Measurements from ENCODE around the gene BICC1. TPM values are rescaled to one million over a fixed set of nuclear protein-coding genes. Genes with fewer than 3 reads are reported as not detected.
A peak's percentile ranks its signal among the peaks of the same experiment; 100 is the strongest.

BICC1 gene
- polyA plus RNA-seq, 1 donor (not counting 4 experiments of a cell fraction or from before 2014, with no cell fraction given) = 4.2 TPM

DNA sequence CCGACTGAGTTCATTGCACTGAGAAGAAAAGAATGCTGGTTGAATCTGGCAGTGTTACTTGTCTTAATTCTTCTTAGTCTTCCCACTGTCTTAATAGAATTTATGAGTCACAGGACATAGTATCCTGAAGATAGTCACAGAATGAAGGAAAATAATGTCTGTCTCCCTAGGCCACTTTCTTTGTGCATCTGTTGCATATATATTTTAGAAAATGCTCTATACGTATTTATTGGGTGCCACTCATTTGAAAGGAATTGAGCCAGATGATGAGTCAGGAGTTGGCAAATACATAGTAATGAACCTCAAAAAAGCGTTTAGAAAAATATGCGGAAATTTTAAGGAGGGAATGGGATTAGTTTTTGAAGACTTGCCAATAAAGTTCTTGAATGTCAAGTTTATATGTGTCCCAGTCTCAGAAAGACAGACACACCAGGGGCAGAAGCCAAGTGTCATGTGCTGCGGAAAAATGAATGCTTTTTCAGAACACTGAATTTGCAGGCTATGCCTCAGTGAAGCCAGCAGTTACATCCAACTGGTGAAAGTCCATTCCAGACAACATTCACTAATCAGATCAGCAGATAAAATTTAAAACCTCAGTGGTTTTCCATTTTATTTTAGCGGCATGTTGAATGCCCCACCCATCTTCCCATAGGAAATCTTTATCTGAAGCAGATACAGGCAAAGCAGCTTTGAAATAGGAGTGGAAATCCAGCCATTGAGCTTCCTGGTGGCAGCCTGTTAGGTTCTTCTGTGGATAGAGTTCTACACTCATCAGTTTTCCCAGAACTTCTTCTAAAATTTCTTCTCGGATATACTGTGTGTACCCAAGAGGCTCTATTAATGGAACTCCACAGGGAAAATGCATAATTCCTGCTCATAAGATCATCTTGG, 308.4 kb downstream of the BICC1 start:
- H3K4me1 ChIP-seq (ENCODE audit: control insufficient read depth, extremely low read depth, insufficient read depth, low read length) = peaks cover 20% of the 10 kb centered on the region
- TF ChIP-seq, protein P1, sequence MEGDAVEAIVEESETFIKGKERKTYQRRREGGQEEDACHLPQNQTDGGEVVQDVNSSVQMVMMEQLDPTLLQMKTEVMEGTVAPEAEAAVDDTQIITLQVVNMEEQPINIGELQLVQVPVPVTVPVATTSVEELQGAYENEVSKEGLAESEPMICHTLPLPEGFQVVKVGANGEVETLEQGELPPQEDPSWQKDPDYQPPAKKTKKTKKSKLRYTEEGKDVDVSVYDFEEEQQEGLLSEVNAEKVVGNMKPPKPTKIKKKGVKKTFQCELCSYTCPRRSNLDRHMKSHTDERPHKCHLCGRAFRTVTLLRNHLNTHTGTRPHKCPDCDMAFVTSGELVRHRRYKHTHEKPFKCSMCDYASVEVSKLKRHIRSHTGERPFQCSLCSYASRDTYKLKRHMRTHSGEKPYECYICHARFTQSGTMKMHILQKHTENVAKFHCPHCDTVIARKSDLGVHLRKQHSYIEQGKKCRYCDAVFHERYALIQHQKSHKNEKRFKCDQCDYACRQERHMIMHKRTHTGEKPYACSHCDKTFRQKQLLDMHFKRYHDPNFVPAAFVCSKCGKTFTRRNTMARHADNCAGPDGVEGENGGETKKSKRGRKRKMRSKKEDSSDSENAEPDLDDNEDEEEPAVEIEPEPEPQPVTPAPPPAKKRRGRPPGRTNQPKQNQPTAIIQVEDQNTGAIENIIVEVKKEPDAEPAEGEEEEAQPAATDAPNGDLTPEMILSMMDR (optimal IDR thresholded peaks at IDR 0.05 in 1 of 3, IDR thresholded peaks at IDR 0.05 in 1 of 3, conservative IDR thresholded peaks at IDR 0.05 in 1 of 3; ENCODE audit: extremely low read depth in 1 of 3, insufficient read depth in 2 of 3, low read length in 3 of 3) = no peak
- H3K9me1 ChIP-seq (ENCODE audit: control insufficient read depth, extremely low read depth, insufficient read depth, low read length) = no peaks in the 10 kb centered on the region
- no peaks in the 10 kb centered on the region for H4K20me1 ChIP-seq (ENCODE audit: control insufficient read depth, extremely low read depth, insufficient read depth, low read length)
- no peaks in the 10 kb centered on the region for H3K79me2 ChIP-seq (ENCODE audit: control insufficient read depth, insufficient read depth, low read length)
- no peak overlapping the region for H3K9ac ChIP-seq (ENCODE audit: control insufficient read depth, extremely low read depth, insufficient read depth, low read length)
- H3K4me2 ChIP-seq (ENCODE audit: control insufficient read depth, extremely low read depth, insufficient read depth, low read depth, low read length) = peak overlapping the region; percentile 69
- H3K36me3 ChIP-seq (ENCODE audit: control insufficient read depth in 2 of 2, extremely low read depth in 1 of 2, insufficient read depth in 2 of 2, low read length in 2 of 2) = no peaks in the 10 kb centered on the region
- DNase-seq (ENCODE audit: low read depth, low spot score) = peak; percentile 50
- no peaks in the 10 kb centered on the region for H3K9me3 ChIP-seq (ENCODE audit: control insufficient read depth, low read depth, low read length)
- H3K27ac ChIP-seq (ENCODE audit: control insufficient read depth, insufficient read depth, low read length) = peak overlapping the region; percentile 48
- H3K4me3 ChIP-seq (ENCODE audit: control insufficient read depth in 2 of 3, extremely low read depth in 1 of 3, insufficient read depth in 2 of 3, low read depth in 1 of 3, low read length in 3 of 3) = peak overlapping the region in 2 of 3 experiments; percentile 15 to 40
- H3K27me3 ChIP-seq (ENCODE audit: control insufficient read depth, extremely low read depth, insufficient read depth, low read length) = no peaks in the 10 kb centered on the region
- peak overlapping the region; percentile 32 for H2AFZ ChIP-seq (ENCODE audit: control insufficient read depth, low read length)
- dilution Hi-C loops (cut with MboI; ENCODE audit: extremely low pct_ligation_motif_present, low sequenced_read_pairs) = no loop called here
- peak; percentile 84 for FAIRE-seq

DNA sequence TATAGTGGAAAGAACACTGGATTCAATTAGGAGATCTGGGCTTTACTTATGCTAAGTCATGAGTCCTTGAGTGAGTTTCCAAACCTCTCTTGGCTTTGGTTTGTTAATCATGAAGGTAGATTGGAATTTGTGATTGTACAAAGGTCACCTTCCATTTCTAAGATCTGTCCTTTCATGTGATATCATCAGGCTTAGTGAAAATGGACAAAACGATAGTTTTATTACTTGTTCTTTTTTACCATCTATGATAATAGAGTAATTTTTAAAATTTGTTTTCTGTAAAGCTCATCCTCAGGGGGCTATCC, 309.0 kb downstream of the BICC1 start:
- H3K9me1 ChIP-seq (ENCODE audit: control insufficient read depth, extremely low read depth, insufficient read depth, low read length) = no peaks in the 10 kb centered on the region
- TF ChIP-seq, protein P1 (optimal IDR thresholded peaks at IDR 0.05 in 1 of 3, IDR thresholded peaks at IDR 0.05 in 1 of 3, conservative IDR thresholded peaks at IDR 0.05 in 1 of 3; ENCODE audit: extremely low read depth in 1 of 3, insufficient read depth in 2 of 3, low read length in 3 of 3) = no peak
- FAIRE-seq = no peak
- no peak overlapping the region for H3K4me2 ChIP-seq (ENCODE audit: control insufficient read depth, extremely low read depth, insufficient read depth, low read depth, low read length)
- H3K9me3 ChIP-seq (ENCODE audit: control insufficient read depth, low read depth, low read length) = no peaks in the 10 kb centered on the region
- no peak overlapping the region for H3K27ac ChIP-seq (ENCODE audit: control insufficient read depth, insufficient read depth, low read length)
- H3K4me3 ChIP-seq (ENCODE audit: control insufficient read depth in 2 of 3, extremely low read depth in 1 of 3, insufficient read depth in 2 of 3, low read depth in 1 of 3, low read length in 3 of 3) = no peak overlapping the region
- H2AFZ ChIP-seq (ENCODE audit: control insufficient read depth, low read length) = no peak overlapping the region
- no peak for DNase-seq (ENCODE audit: low read depth, low spot score)
- peaks cover 20% of the 10 kb centered on the region for H3K4me1 ChIP-seq (ENCODE audit: control insufficient read depth, extremely low read depth, insufficient read depth, low read length)
- dilution Hi-C loops (cut with MboI; ENCODE audit: extremely low pct_ligation_motif_present, low sequenced_read_pairs) = no loop called here
- no peak overlapping the region for H3K9ac ChIP-seq (ENCODE audit: control insufficient read depth, extremely low read depth, insufficient read depth, low read length)
- no peaks in the 10 kb centered on the region for H3K27me3 ChIP-seq (ENCODE audit: control insufficient read depth, extremely low read depth, insufficient read depth, low read length)
- no peaks in the 10 kb centered on the region for H3K79me2 ChIP-seq (ENCODE audit: control insufficient read depth, insufficient read depth, low read length)
- H4K20me1 ChIP-seq (ENCODE audit: control insufficient read depth, extremely low read depth, insufficient read depth, low read length) = no peaks in the 10 kb centered on the region
- no peaks in the 10 kb centered on the region for H3K36me3 ChIP-seq (ENCODE audit: control insufficient read depth in 2 of 2, extremely low read depth in 1 of 2, insufficient read depth in 2 of 2, low read length in 2 of 2)

Data from keratinocyte (primary cell).